BLaER1 (cell line): Measurements from ENCODE around the gene PGBD5.
A peak's percentile ranks its signal among the peaks of the same experiment; 100 is the strongest.
"Not testable (repeated sequence)": the region's sequence is repeated elsewhere in the genome, so short reads cannot be mapped to it uniquely, and the experiment has no call there.

Experiments used
- H3K27ac ChIP-seq: shearing (Covaris generic); formaldehyde crosslinking; 2 replicates; pipeline ENCODE4 v1.8.1; 2022
- H3K27me3 ChIP-seq: shearing (Covaris generic); formaldehyde crosslinking; 2 replicates; pipeline ENCODE4 v1.8.1; 2022
- H3K36me3 ChIP-seq: shearing (Covaris generic); formaldehyde crosslinking; 2 replicates; pipeline ENCODE4 v1.8.1; 2022
- H3K4me1 ChIP-seq: shearing (Covaris generic); formaldehyde crosslinking; 2 replicates; pipeline ENCODE4 v1.8.1; 2022
- H3K4me2 ChIP-seq: shearing (Covaris generic); formaldehyde crosslinking; 2 replicates; pipeline ENCODE4 v1.8.1; 2022
- H3K4me3 ChIP-seq: shearing (Covaris generic); formaldehyde crosslinking; 2 replicates; pipeline ENCODE4 v1.8.1; 2022
- H3K9ac ChIP-seq: shearing (Covaris generic); formaldehyde crosslinking; 2 replicates; pipeline ENCODE4 v1.8.1; 2022
- H3K9me3 ChIP-seq: shearing (Covaris generic); formaldehyde crosslinking; 2 replicates; pipeline ENCODE4 v1.8.1; 2022
- H4K20me1 ChIP-seq: shearing (Covaris generic); formaldehyde crosslinking; 2 replicates; pipeline ENCODE4 v1.8.1; 2022
- Cebpa-rat ChIP-seq: shearing (Covaris generic); IDR thresholded peaks from 2 replicates; pipeline ENCODE4 v1.8.1; 2022

The PGBD5 gene

GRCh38 chr1:230427094-230427876, 1.2 kb upstream of the PGBD5 start:
- H3K27me3 ChIP-seq, result peaks cover 53% of the 10 kb centered on the region
- H3K4me2 ChIP-seq, result no peak overlapping the region
- TF ChIP-seq Cebpa-rat, result no peak

DNA sequence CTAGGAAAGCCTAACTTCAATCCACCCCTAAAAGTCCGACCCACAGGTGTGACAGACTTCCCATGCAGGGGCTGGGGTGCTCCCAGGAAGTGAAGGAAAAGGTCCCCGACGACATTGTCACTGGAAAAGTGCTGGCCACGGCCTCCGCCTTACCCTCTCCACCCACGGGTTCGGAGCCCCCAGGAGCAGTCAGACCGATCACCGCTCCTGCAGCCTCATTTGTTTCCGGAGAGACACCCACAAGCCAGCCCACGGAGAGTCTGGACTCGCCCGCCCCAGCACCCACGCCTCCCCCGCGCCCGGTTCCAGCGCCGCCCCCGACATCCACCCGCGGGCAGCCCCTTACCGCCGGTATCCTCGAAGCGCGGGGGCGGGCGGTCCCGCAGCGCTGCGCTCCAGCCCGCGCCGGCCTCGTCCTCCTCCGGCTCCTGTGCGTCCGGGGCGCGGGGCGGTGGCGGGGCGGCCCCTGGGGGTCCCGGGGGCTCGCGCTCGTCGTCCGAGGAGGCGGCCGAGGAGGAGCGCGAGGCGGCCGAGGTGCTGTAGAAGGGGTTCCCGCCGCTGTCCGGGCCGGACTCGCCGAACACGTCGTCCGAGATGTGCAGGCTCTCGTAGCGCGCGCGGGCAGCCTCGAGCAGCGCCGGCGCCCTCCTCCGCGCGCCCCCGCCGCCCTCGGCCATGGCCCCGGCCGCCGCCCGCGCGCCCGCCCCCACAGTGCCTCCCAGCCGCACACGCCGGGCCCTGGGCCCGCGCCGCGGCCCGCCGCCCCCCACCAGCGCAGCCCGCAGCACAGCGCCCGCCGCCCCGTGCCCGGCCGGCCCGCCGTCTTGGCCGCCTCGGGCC, 660 bp downstream of the PGBD5 start:
- Histone ChIP-seq H3K9ac (peak overlapping the region; percentile 21; the same call in 1 of the 2 replicates), H3K27me3 (peaks cover 71% of the 10 kb centered on the region), H3K36me3 (no peaks in the 10 kb centered on the region), H3K4me3 (peak overlapping the region; percentile 72), H3K27ac (no peak overlapping the region), H3K4me1 (peaks cover 23% of the 10 kb centered on the region), H3K4me2 (peak overlapping the region; percentile 94), H3K9me3 (peaks cover 7% of the 10 kb centered on the region), H4K20me1 (peaks cover 54% of the 10 kb centered on the region)
- no peak for TF ChIP-seq Cebpa-rat

More at GRCh38 chr1:230427094-230427876, 1.2 kb upstream of the PGBD5 start:
- Histone ChIP-seq H3K4me1 (peaks cover 25% of the 10 kb centered on the region), H3K4me3 (no peak overlapping the region), H3K27ac (no peak overlapping the region), H3K9me3 (no peaks in the 10 kb centered on the region), H3K36me3 (no peaks in the 10 kb centered on the region), H3K9ac (no peak overlapping the region), H4K20me1 (peaks cover 53% of the 10 kb centered on the region)

DNA sequence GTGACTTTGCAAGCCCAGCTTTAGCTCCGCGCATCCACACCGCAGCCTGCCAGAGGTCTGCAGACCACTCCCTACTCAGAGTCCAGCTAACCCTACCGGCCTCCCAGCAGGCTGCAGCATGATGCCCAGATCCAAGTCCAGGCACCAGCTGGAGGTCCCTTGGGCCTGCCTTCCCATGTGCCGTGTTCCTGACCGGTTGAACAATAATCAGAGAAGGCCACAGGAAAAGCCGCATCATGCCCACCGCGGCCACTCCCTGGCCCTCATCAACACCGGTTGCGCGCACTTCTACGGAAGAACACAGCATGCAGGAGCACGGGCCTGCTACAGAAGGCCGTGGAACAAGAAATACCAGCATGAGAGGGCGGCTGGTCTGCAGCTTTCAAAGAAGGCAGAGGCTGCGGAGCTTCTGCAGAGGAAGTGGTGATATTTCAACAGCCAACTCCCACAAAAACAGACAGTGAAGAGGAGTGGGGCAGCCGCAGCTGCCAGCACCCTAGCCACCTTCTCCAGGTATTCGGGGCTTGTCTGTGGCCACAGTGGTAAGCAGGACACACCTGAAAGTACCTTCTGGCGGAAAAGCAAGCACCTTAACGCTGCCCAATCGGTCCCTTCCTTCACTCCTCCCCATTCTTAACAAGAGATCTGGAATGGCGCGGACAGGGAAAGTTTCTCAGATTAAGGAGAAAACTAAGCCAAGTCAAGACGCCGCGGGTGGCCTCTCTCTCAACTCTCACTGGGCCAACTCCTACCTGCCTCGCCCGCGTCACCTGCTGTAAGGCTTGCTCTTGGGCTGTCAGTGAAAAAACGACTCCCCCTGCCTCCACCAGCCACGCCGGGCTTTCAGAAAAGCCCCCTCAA, 1.5 kb downstream of the PGBD5 start:
- peaks cover 19% of the 10 kb centered on the region for H3K4me1 ChIP-seq
- no peak overlapping the region for H3K9ac ChIP-seq
- no peaks in the 10 kb centered on the region for H3K36me3 ChIP-seq
- H3K27me3 ChIP-seq, result peaks cover 71% of the 10 kb centered on the region
- H3K4me3 ChIP-seq, result peak overlapping the region; percentile 72
- TF ChIP-seq Cebpa-rat, result no peak
- H3K4me2 ChIP-seq, result peak overlapping the region; percentile 94
- peaks cover 15% of the 10 kb centered on the region for H3K9me3 ChIP-seq
- peaks cover 54% of the 10 kb centered on the region for H4K20me1 ChIP-seq
- H3K27ac ChIP-seq, result no peak overlapping the region

GRCh38 chr1:230423951-230424350, 2.2 kb downstream of the PGBD5 start:
- Histone ChIP-seq H3K9ac (no peak overlapping the region), H3K9me3 (peaks cover 20% of the 10 kb centered on the region), H4K20me1 (peaks cover 54% of the 10 kb centered on the region), H3K36me3 (no peaks in the 10 kb centered on the region), H3K4me2 (no peak overlapping the region), H3K4me3 (no peak overlapping the region), H3K4me1 (peaks cover 19% of the 10 kb centered on the region), H3K27me3 (peaks cover 71% of the 10 kb centered on the region), H3K27ac (no peak overlapping the region)
- no peak for TF ChIP-seq Cebpa-rat

GRCh38 chr1:230423261-230423660, 2.9 kb downstream of the PGBD5 start:
- no peak overlapping the region for H3K4me2 ChIP-seq
- H3K4me3 ChIP-seq, result no peak overlapping the region
- no peak overlapping the region for H3K9ac ChIP-seq
- peaks cover 20% of the 10 kb centered on the region for H3K9me3 ChIP-seq
- no peak for TF ChIP-seq Cebpa-rat
- no peak overlapping the region for H3K27ac ChIP-seq
- no peaks in the 10 kb centered on the region for H3K36me3 ChIP-seq
- peaks cover 19% of the 10 kb centered on the region for H3K4me1 ChIP-seq
- peaks cover 71% of the 10 kb centered on the region for H3K27me3 ChIP-seq
- peaks cover 53% of the 10 kb centered on the region for H4K20me1 ChIP-seq

GRCh38 chr1:230422221-230422981, 3.7 kb downstream of the PGBD5 start:
- H3K4me2 ChIP-seq, result no peak overlapping the region; the same call in 1 of the 2 replicates
- no peak overlapping the region for H3K4me3 ChIP-seq
- H3K9me3 ChIP-seq, result peaks cover 20% of the 10 kb centered on the region
- H3K4me1 ChIP-seq, result peaks cover 19% of the 10 kb centered on the region
- H3K9ac ChIP-seq, result no peak overlapping the region
- no peak for TF ChIP-seq Cebpa-rat
- peaks cover 64% of the 10 kb centered on the region for H3K27me3 ChIP-seq
- H3K36me3 ChIP-seq, result no peaks in the 10 kb centered on the region
- peaks cover 44% of the 10 kb centered on the region for H4K20me1 ChIP-seq
- no peak overlapping the region for H3K27ac ChIP-seq

DNA sequence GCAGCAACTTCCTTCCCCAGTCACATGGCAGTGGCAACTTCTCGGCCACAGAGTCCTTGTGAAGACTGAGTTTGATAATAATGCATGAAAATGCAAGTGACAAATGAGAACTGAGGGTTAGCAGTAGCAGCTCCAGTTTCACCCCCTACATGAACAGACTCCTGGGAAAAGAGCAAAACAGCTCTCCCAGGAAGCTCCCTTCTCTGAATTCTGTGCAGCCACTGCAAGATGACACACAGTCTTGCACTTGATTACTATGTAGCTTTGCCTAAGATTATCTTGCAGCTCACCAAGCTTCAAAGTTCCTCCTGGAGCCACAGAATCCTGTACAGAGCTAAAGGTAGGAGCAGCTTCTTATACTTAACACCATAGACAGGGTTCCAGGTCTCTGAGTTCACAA, 4.7 kb downstream of the PGBD5 start:
- Histone ChIP-seq H3K9me3 (peaks cover 20% of the 10 kb centered on the region), H3K9ac (no peak overlapping the region), H4K20me1 (peaks cover 36% of the 10 kb centered on the region), H3K4me2 (no peak overlapping the region), H3K36me3 (no peaks in the 10 kb centered on the region), H3K27ac (no peak overlapping the region), H3K4me1 (peaks cover 19% of the 10 kb centered on the region), H3K4me3 (no peak overlapping the region), H3K27me3 (peaks cover 55% of the 10 kb centered on the region)
- TF ChIP-seq Cebpa-rat, result no peak

DNA sequence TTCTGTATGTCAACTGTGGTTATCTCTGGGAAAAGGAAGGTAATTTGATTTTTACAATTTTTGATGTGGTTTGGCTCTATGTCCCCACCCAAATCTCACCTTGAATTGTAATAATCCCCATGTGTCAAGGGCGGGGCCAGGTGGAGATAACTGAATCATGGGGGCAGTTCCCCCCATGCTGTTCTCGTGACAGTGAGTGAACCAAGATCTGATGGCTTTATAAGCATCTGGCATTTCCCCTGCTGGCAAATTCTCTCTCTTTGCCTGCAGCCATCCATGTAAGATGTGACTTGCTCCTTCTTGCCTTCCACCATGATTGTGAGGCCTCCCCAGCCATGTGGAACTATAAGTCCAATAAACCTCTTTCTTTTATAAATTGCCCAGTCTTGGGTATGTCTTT, 5.8 kb downstream of the PGBD5 start:
- not testable (repeated sequence) for H3K4me2 ChIP-seq
- peaks cover 49% of the 10 kb centered on the region for H3K27me3 ChIP-seq
- H4K20me1 ChIP-seq, result peaks cover 33% of the 10 kb centered on the region

DNA sequence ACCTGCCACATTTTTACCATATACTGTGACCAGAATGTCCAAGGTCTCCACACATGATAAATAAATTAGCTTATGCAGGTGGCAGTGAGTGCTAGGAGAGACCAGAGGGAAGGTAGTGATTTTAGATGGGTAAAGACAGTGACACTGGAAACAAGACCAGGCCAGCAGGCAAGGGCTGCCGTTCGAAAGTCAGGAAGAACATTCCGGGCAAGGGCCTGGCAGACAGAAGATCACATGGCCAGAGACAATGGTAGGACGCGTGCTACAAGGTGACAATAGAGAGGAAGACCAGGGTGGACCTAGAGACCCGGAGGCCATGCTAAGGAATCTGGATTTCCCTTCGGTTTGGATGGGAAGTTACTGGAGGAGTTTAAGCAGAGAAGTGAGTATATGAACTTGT, 9.7 kb downstream of the PGBD5 start:
- no peaks in the 10 kb centered on the region for H4K20me1 ChIP-seq
- peaks cover 9% of the 10 kb centered on the region for H3K27me3 ChIP-seq
- no peak for TF ChIP-seq Cebpa-rat
- H3K36me3 ChIP-seq, result no peaks in the 10 kb centered on the region
- H3K4me3 ChIP-seq, result no peak overlapping the region
- H3K9me3 ChIP-seq, result peaks cover 20% of the 10 kb centered on the region
- no peak overlapping the region for H3K4me2 ChIP-seq
- H3K27ac ChIP-seq, result no peak overlapping the region
- no peaks in the 10 kb centered on the region for H3K4me1 ChIP-seq
- H3K9ac ChIP-seq, result no peak overlapping the region

More for the DNA sequence above, 5.8 kb downstream of the PGBD5 start:
- not testable (repeated sequence) for H3K9ac ChIP-seq, H3K36me3 ChIP-seq, H3K27ac ChIP-seq, H3K4me3 ChIP-seq
- Histone ChIP-seq H3K9me3 (peaks cover 20% of the 10 kb centered on the region), H3K4me1 (peaks cover 17% of the 10 kb centered on the region)
